ENCODE data around the gene ENOX1.

ENOX1 gene

DNA sequence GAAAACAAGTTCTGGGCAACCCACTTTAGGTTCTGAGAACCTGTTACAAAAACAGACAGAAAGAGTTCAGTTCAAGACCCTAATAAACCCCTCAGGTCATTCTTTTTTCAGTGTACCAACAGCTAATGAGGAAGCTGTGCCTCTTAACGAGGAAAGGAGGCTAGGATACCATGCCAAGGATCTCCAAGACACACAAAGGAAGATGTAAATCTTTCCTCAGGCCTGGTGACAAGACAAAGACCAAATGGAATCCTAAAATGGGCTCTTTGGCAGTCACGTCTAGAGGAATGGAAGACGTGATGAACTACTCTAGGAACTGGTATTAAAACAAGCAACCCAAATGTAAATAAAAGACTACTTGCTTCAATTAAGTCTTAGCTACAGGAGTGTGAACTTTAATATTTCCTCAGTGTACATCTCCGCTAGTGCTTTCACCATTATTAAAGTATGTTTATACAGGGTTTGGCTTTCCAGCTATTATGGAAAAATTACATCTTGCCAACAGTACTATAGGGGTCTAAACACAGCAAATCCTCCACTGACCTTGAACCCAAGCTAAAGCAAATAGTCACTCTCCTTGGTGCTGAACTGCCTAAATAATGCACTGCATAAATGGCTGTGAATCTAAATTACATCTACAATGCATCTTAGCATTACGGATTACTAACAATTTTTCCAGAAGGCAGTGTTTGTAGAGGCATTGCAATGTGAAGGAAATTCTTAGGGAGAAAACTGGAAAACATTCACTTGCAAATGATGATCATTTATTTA lies 42.3 kb downstream of the ENOX1 start:
- DNase-seq (ENCODE audit: low read depth) = no peak

DNA sequence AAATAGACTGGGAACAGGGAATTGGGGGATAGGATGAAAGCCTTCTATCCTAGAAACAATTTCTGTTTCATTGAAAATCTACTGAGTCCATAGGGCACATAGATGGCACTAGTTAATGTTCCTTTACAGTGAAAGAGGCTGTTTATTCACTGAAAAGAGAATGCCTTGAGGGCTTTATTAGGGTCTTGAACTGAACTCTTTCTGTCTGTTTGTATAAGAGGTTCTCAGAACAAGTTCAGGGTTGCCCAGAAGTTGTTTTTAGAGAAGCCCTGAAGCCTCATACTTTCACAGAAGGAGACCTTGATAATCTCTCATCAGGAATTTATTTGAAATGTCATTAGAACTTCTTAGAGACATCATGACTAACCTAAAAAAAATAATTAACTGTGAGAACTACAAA lies 43.9 kb downstream of the ENOX1 start:
- DNase-seq (ENCODE audit: low read depth) = no peak

DNA sequence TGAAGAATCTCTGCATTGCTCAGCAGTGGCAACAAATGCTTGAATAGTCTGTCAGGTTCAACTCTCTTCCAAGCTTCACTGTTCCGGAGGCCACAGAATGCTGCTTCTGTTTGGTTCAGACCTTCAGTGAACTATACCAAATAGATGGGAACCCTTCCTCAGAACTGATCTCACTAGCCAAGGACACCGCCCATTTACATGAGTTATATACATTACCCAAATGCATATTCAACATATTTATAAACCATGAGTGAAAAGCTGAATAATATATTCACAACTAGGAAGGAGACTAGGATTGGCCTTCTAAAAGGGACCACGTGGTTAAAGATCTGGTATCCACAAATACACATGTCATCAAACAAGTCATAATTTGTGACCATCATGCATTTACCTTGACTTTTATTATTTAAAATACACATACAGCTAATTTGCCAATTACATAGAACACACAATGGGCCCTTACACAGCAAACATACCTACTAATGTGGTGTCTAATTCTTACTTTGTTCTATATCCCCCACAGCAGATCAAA lies 49.3 kb downstream of the ENOX1 start:
- no peak for DNase-seq (ENCODE audit: low read depth)

DNA sequence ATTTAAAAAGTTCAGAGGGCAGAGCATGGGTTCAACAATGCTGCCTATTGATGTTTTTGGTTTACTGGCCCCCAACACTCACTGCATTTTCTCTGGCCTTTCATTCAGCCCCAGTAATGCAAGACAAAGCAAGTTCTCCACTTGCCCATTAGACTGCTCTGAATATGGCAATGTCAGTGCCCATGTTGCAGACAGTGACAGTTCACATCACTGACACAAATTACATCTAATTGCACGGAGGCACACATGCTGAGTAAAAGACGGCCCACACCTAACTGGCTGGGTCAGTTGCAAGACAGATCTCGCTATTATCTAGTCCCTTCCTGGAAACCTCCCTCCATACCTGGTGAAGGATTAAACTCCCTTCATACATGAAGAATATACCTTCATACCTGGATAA lies 54.0 kb downstream of the ENOX1 start:
- no peak for DNase-seq (ENCODE audit: low read depth)

DNA sequence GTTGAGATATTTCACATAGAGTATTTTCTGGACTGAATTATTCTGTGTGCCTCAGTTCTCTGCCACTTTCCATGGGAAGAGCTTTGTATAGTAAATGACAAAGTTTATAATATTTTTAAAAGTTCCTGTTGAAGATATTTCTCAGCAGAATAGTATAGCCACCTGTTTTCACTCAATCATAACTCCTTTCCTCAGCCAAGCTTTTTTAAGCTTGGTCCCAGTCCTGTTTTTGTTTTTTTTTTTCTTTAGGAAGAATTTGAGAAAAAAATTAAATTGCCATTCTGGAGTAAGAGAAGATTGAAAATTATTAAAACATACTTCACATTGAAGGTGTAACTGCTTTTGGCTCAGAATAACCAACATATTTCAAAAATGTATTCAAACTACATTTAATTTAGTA lies 55.5 kb downstream of the ENOX1 start:
- no peak for DNase-seq (ENCODE audit: low read depth)

DNA sequence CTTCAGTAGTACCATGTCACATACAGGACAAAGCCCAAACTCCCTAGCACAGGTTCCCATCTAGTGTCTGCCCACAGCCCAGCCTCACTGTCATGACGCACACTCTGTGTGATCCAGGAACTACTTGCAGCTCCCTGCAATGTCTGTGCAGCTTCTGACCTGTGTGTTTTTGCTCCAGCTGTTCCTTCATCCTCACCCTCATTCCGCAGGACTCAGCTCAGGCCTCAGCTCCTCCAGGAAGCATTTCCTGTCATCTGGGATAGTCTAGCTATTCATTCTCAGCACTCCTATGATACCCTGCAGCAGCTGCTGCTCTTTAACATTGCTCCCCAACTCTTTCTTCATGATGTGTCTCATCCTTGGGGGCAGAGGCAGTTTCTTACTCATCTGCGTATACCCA lies 56.1 kb downstream of the ENOX1 start:
- DNase-seq (ENCODE audit: low read depth) = no peak

DNA sequence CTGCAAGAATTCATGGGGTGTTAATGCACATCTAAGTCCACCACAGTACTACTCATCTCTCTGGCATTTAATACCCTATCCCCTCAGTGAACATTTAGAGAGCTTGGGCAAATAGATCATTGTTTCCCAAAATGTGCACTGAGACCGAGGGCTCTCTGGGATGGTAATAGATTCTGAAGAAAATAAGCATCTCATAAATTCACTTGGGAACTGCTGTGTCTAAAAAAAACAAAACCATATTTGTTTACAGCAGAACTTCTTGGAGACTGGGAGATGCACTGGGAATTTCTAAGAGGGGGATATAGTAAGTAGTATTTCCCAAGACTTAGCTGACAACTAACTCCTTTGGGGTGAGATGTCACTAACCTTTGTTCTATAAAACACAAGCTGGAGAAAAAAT lies 58.4 kb downstream of the ENOX1 start:
- no peak for DNase-seq (ENCODE audit: low read depth)

DNA sequence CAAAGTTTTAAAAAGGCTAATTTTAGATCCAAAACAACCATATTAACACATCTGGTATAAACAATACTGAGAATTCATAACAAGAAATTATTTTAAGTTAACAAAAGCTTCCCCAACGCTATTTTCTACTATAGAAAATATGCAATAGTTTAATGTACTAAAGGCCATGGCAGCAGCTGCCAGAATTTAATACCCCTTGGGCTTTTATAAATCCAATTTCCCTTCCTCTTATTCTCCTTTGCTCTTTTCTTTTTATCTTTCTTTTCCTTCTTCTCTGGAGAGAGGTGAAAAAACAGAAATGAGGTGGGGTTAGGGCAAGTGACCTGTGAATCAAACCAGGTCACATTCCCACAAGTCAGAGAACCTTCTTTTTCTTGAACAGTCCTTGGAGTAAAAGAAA lies 58.9 kb downstream of the ENOX1 start:
- DNase-seq (ENCODE audit: low read depth) = no peak

DNA sequence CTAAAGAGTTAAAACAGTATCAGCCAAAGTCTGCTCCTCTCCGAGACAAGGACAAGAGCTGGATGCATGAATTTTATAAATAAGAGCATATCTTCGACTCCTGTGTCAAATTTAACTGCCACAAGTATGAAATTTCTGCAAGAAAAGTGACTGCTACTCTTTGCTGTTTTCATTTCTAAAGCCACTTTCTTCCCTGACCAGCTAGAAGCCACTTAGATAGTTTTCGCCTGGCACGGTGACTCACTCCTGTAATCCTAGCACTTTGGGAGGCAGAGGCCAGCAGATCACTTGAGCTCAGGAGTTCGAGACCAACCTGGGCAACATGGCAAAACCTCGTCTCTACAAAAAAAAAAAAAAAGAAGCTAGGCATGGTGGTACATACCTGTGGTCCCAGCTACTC lies 61.3 kb downstream of the ENOX1 start:
- DNase-seq (ENCODE audit: low read depth) = no peak

DNA sequence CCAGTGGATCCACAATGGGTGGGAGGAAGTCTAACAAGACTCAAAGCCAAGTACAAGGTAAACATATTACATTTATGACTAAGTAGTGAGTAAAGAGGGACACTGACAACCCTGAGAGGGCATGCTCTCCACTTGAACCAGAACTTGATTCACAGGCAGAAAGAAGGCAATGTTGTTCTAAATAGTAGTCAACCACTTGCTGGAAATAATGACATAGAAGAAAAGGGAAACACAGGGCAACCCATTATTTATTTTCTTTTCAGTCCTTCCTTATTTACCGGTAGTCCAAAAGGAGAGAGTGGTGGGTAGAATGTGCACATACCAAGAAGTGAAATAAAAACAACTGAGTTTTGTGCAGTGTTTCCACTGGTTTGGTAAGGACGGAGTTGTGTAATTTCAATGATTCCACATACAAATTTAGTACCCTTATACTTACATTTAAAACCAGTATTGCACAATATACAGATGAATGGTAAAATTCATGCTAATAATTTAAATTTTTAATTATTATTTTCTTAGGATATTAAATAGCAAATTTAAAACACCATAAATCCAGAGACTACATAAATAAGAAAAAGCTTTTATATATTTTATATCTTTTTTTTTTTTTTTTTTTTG lies 65.9 kb downstream of the ENOX1 start:
- no peak for DNase-seq (ENCODE audit: low read depth)

DNA sequence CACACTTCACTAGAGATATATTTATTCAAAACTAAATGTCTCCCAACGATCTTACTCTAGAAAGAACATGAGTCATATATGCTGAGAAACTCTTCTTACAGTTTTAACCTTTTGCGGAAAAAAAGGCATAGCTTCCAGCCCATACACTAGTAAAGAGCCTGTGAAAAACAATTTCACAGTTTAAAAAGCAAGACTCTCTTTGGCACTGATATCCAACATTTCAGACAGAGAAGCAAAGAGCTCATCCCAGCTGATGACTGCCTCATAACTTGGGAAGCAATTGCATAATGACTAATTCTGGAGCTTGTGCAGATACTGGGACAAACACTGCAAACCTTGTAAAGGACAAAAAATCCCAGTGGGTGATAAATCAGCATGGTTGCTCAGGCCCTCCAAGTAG lies 88.0 kb downstream of the ENOX1 start:
- DNase-seq (ENCODE audit: low read depth) = no peak

DNA sequence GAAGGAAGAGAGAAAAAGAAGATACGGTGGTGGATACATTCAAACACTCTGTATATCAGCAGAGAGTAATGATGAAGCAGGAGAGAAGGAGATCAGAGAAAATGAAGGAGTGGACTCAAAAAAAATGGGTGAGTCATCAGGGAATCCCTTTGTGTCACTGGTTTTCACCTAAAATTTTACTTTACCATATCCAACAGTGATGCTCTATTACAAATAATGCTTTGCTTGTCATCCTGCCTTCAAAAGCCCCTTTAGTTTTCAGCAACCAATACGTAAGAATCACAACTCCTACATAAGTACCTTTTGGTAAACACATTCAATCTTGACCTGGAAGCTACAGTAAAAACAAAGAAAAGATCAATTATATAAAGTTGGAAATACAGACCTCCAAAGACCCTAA lies 88.8 kb downstream of the ENOX1 start:
- DNase-seq (ENCODE audit: low read depth) = no peak

DNA sequence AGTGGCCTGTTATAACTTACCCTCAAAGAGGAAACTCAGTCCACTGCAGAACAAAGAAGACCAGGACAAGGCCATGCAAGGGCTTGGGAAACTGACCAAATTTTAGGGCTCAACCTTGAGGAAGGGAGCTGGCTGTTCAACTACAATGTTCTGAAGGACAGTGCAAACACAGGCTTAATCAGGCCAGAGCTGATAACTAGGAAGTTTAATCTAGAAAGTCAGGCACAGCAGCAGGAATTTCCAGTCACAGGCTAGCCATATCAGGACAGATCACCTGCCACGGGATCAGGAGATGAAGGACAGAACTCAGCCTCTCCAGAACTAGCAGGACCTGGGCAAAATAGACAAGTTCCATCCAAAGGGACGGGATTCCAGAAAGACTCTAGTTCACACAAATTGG lies 89.4 kb downstream of the ENOX1 start:
- DNase-seq (ENCODE audit: low read depth) = no peak

DNA sequence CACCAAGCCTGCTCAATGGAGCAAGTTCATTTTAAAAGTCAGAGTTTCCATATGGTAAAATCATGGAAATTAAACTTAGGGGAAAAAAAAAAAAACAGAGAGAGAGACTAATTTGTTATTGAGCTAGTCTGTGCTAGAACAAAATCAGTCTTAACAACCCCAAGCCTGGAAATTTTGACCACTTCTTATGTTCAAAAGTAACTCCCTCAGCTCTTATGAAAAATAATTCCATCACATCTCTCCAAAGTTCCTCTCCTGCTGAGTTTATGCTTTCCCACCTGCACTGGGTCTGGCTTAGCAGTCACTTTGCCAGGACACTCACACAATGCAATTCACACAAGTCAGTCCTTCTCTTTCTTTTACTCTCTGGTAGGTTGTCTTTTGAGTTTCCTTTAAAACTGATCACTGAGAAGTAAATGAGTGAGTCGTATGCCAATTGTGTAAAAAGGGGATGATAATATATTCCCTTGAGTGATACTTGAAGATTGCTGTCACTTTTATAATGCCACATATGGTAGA lies 92.6 kb downstream of the ENOX1 start:
- no peak for DNase-seq (ENCODE audit: low read depth)

DNA sequence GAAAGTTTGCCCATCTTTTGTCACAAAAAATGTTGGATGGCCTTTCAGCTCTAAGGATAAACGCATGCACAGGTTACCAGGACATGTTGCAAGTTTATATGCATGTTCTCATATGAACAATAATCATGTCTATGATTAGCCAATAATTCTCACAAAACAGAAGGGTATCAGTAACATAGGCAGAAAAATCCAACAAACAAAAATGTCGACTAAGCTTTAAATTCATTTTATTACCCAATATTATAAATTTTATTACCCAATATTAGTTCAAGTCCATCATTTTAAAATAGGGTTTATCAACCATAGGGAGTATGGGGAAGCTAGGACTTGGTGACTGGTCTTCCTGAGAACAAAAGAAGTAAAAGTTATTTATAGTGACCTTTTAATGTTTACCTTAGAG lies 93.1 kb downstream of the ENOX1 start:
- no peak for DNase-seq (ENCODE audit: low read depth)

DNA sequence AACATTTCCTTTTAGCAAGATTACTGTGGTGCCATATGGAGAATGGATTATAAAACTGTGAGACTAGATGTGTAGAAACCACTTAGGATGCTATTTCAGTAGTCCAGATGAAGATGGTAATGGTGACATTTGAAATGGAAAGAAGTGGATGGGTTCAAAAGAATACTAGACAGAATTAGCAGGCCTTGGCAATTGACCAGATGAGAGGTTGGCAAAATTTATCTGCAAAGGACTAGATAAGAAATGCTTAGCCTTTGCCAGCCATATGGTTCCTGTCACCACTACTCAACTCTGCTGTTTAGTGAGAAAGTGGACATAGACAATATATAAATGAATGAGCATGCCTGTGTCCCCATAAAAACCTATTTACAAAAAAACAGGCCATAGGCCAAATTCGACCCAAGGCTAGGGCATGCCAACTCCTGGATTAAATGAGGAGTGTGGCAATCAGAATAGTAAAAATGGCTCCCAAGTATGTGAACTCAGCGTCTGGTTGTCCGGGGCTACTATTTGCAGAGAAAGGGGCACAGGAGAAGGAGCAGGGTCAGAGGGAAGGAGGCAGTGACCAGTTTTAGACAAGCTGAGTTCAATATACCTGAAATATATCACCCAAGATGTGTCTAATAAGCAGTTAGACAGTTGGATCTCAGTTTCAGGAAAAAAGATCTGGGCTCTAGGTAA lies 98.4 kb downstream of the ENOX1 start:
- DNase-seq (ENCODE audit: low read depth) = no peak

DNA sequence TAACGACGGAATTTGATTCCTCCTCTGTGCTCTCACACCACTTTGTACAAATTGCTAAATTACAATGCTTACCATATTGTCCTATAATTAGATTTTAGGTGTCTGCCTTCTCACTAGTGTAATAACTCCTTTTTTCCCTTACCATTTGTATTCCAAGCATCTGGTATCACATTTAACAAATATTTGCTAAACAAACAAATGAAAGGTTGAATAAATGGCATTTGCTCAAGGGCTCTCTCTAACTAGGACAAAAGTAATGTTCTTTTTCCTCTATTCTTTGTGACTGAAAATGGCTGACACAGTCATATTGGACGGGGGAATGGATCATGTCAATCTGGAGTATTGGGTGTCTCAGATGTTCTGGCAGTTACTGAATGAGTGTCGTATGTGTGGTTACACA lies 99.7 kb downstream of the ENOX1 start:
- no peak for DNase-seq (ENCODE audit: low read depth)

DNA sequence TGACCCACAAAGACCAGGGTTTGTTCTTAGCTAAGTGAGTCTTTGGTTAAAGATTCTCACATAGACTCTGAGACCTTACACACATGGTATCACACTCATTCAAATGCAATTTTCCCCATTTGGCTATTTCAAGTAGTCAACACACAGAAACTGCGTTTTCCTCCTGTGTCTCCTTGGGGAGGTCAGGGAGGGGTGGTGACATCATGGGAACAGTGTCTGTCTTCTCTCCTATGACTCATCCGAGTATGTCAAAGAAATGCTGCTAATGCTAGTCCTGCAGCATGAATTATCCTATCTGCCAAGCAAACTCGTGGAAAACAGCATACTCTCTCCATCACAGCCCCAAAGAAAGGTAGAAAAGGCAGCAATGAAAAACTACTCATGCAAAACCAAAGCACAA lies 100.2 kb downstream of the ENOX1 start:
- no peak for DNase-seq (ENCODE audit: low read depth)

DNA sequence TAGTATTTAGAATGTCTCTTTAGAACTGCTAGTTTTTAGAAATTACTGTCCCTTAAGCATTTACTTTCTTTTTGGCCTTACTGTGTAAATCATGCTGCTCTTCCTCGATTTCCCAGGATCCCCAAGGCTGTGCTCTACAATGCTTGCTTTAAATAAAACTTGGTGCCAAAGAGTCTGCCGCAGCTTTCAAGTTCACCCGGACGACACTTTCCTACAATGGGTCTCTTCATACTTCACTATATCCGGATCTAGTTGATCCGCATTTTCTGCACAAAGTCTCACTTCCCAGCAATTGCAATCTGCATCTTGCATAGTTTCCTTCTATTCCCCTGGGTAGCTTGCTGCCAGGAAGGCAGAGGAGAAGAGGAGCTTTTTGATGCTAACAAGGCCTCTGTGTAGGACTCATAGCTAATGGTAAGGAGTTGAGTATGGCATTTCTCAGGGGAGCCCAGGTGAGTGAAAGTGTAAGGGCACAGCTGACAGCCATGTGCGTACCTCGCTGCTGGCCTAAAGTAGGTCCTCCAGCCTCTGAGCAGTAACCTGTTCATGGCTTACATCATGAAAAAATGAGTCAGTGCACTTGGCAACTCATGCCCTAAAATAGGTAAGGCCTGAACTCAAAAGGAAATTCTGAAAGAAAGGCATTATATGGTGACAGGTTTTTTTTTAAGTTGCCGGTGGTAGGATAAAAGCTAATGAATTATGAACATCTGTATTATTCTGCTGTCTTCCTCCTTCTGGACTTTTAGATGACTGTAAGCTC lies 101.6 kb downstream of the ENOX1 start:
- no peak for DNase-seq (ENCODE audit: low read depth)

DNA sequence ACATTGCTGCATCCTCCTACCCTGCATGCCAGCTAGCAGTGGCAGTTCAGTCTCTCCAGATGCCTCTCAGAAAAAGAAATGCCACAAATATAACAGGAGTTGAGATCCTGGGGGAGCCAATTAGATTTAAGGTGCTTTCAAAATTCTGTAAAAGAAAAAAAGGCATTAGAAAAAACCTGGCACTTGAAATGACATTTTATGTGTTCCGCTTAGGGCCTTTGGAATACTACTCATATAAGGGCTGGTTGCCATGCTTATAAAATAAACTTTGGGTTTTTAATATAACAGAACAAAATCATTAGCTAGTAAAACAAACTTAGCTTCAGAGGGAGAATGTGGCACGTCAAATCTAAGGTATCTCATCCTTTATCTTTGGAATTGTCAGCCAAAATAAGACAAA lies 104.1 kb downstream of the ENOX1 start:
- DNase-seq (ENCODE audit: low read depth) = no peak

DNA sequence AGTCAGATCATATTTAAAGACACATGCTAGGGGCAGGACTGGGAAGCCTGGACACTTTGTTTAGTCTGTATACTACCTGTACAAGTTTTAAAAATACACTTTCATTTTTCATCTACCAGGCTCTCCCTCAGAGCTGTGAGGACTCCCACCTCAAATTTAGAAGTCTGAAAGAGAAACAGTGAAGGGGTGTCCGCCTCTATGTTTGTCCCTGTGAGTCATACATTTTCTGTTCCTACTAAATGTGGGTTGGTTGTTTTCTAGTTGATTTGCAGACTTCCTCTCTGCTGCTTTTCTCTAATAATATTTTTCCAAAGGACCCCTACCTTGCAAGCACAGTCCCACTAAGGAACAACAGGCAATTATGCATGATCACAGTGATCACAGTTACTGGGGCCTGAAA lies 110.5 kb downstream of the ENOX1 start:
- no peak for DNase-seq (ENCODE audit: low read depth)

DNA sequence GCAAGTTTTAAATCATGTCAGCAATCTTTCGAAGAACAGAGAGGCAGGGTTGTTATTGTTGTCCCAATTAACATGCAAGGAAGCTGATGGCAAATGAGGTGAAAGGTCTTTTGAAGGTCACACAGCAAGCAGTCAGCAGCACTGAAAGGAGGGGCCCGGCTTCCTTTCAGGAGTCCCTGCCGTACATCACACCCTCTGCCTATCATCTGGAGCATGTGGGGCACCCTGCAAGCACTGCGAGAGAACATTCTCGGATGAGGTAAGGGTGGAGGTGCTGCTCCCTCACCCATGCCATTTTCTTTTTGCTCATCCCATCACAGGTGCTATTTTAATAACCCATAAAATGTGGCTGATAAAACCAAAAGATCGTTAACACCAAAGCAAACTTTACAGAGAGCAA lies 111.2 kb downstream of the ENOX1 start:
- no peak for DNase-seq (ENCODE audit: low read depth)
